Kidney (tissue), 14 donors: ENCODE measurements around the gene ADAM10. TPM values are rescaled to one million over a fixed set of nuclear protein-coding genes. Genes with fewer than 3 reads are reported as not detected.
A peak's percentile ranks its signal among the peaks of the same experiment; 100 is the strongest.

Experiments used
- DNase-seq, 5 donors: peaks; one replicate each; pipeline ENCODE4 v3.0.0-alpha.2; 2013 to 2020
- FAIRE-seq: peaks from 2 replicates; lab custom pipeline; 2012; peaks lifted over from hg19 to GRCh38; lab: Jason Lieb, UNC
- H3K27ac ChIP-seq, 2 donors: one replicate each; pipeline ENCODE4 v1.7.0; 2013; ENCODE audit warnings: low read depth in 2 of 2, low read length in 2 of 2, inconsistent platforms in 1 of 2
- H3K27me3 ChIP-seq: one replicate; pipeline ENCODE4 v1.7.1; 2013; ENCODE audit warnings: low read length, inconsistent platforms; ENCODE audit not compliant: control insufficient read depth, insufficient read depth
- H3K36me3 ChIP-seq, 3 donors: one replicate each; pipeline versions ENCODE4 v1.7.0 to v1.7.1; 2013; ENCODE audit warnings: low read length in 3 of 3, control low read depth in 1 of 3, inconsistent platforms in 1 of 3; ENCODE audit not compliant: insufficient read depth in 3 of 3, control insufficient read depth in 2 of 3
- H3K4me1 ChIP-seq, 3 donors: one replicate each; pipeline versions ENCODE4 v1.7.0 to v1.7.1; 2013; ENCODE audit warnings: low read length in 3 of 3, inconsistent platforms in 1 of 3, low read depth in 1 of 3; ENCODE audit not compliant: control insufficient read depth in 2 of 3, insufficient read depth in 2 of 3
- H3K4me3 ChIP-seq, 3 donors: one replicate each; pipeline versions ENCODE4 v1.7.0 to v1.8.1; 2013; ENCODE audit warnings: low read length in 3 of 3, control low read depth in 1 of 3, inconsistent platforms in 1 of 3
- H3K9ac ChIP-seq, 3 donors: one replicate each; pipeline versions ENCODE4 v1.7.0 to v1.7.1; 2013; ENCODE audit warnings: low read length in 3 of 3, control low read depth in 1 of 3, inconsistent platforms in 1 of 3
- H3K9me3 ChIP-seq, 3 donors: one replicate each; pipeline versions ENCODE4 v1.7.0 to v1.7.1; 2013; ENCODE audit warnings: low read length in 3 of 3, control low read depth in 1 of 3, inconsistent platforms in 1 of 3; ENCODE audit not compliant: control insufficient read depth in 2 of 3, insufficient read depth in 1 of 3
- intact Hi-C: fragments of 100-400 bp; cut with DNase I; formaldehyde crosslinking; loops from one replicate; pipeline ENCODE4 v1.11.1; 2022
- polyA plus RNA-seq: library from polyadenylated mRNA; stranded (reverse); fragments of 350-450 nt; fragmentation: Illumina TruSeq; extraction: RNeasy Lipid Tissue Mini Kit (QIAGEN cat#74804); gene quantifications from one replicate; pipeline ENCODE4 v1.2.3, GENCODE V29; 2014; ENCODE audit warnings: low read depth, low replicate concordance; ENCODE audit not compliant: insufficient read depth
- total RNA-seq: library from RNA; stranded (reverse); fragmentation: NEBNext Ultra II Directional; extraction: Animal tissue kit (Norgen Biotek cat#: 25700); gene quantifications from one replicate; pipeline ENCODE4 v1.2.1, GENCODE V29; 2021
- TF ChIP-seq, protein P1 (sequence below): IDR thresholded peaks from 3 replicates; pipeline ENCODE4 v1.5.1; 2012; ENCODE audit warnings: mild to moderate bottlenecking, moderate library complexity, borderline replicate concordance; ENCODE audit not compliant: insufficient read depth; ENCODE audit errors: extremely low read depth
- donor health status: control.
- donor health status: control.
- donor health status: control.
- donor health status: control.
- donor health status: control.
- donor health status: DM: yes; HTN: yes; CAD: no.
- donor health status: Normal renal cell carcinoma (clear cell type).

Gene ADAM10
- total and polyA plus RNA-seq, 2 donors from 2014 or later = 19.5 to 235 TPM

DNA sequence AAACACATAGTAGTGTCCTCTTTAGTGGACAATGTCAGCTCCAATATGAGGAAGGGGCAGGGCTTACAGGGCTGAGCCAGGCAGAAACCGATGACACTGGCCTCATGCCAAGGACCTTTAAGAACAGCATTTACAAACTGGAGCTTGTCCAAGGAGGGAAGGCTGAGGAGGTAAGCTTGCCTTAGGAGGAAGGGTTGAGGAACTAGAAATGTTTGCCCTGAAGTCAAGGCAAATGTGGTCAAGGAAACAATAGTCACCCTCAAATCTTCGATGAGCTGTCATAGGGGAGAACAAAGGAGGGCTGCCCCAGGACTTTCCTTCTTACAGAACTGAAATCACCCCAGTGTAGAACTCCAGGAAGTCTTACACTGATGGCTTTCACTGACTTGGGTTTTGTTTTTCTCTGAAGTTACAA, 181.3 kb downstream of the ADAM10 start:
- Histone ChIP-seq H3K27me3 (no peaks in the 10 kb centered on the region), H3K4me3 (no peak overlapping the region), H3K27ac (no peak overlapping the region), H3K4me1 (no peaks in the 10 kb centered on the region), H3K36me3 (no peaks in the 10 kb centered on the region), H3K9me3 (no peaks in the 10 kb centered on the region), H3K9ac (no peak overlapping the region)
- TF ChIP-seq, protein P1, sequence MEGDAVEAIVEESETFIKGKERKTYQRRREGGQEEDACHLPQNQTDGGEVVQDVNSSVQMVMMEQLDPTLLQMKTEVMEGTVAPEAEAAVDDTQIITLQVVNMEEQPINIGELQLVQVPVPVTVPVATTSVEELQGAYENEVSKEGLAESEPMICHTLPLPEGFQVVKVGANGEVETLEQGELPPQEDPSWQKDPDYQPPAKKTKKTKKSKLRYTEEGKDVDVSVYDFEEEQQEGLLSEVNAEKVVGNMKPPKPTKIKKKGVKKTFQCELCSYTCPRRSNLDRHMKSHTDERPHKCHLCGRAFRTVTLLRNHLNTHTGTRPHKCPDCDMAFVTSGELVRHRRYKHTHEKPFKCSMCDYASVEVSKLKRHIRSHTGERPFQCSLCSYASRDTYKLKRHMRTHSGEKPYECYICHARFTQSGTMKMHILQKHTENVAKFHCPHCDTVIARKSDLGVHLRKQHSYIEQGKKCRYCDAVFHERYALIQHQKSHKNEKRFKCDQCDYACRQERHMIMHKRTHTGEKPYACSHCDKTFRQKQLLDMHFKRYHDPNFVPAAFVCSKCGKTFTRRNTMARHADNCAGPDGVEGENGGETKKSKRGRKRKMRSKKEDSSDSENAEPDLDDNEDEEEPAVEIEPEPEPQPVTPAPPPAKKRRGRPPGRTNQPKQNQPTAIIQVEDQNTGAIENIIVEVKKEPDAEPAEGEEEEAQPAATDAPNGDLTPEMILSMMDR = no peak
- FAIRE-seq = no peak
- intact Hi-C loops = no loop called here
- peak in 1 of 5 donors; percentile 52 for DNase-seq

DNA sequence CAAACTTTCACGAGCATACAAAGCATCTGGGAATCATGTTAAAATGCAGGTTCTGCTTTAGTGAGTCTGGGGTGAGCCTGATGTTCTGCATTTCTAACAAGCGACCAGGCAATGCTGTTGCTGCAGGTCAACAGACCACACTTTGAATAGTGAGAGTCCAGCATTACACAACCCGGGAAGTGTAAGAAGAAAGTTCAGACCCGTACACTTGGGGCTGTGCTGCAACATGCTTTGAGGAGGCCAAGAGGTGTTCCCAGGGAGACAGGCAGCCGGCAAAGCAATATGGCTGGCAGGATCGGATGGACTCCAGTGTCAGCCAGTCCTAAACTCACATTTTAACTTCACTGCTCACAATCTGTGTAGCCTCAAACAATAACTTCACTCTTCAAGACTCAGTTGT, 183.5 kb downstream of the ADAM10 start:
- Histone ChIP-seq H3K36me3 (no peaks in the 10 kb centered on the region), H3K9me3 (no peaks in the 10 kb centered on the region), H3K4me1 (no peaks in the 10 kb centered on the region), H3K4me3 (no peak overlapping the region), H3K27me3 (no peaks in the 10 kb centered on the region), H3K27ac (no peak overlapping the region), H3K9ac (no peak overlapping the region)
- TF ChIP-seq, protein P1 = no peak
- no peak for DNase-seq
- intact Hi-C loops = no loop called here
- FAIRE-seq = no peak

DNA sequence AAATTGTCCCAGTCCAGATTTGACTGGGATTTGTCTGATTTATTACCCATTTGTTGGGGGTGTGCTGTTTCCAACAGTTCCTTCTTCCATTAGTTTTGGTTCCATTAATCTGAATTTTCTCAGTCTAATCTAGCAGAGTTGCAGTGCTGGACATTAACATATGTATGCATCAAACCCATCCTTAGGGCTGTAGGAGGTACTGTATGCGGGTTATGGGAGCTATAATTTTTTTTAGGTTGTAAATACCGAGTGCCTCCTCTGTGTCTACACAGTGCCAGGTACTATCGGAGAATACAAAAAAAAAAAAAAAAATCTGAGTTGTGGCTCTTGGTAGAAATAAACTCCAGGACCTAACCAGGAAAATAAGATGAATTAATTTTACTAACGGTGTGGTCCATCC, 183.9 kb downstream of the ADAM10 start:
- intact Hi-C loops = no loop called here
- no peak for FAIRE-seq
- Histone ChIP-seq H3K9me3 (no peaks in the 10 kb centered on the region), H3K36me3 (no peaks in the 10 kb centered on the region), H3K27ac (no peak overlapping the region), H3K4me1 (no peaks in the 10 kb centered on the region), H3K27me3 (no peaks in the 10 kb centered on the region), H3K9ac (no peak overlapping the region), H3K4me3 (no peak overlapping the region)
- TF ChIP-seq, protein P1 = no peak
- DNase-seq = no peak

DNA sequence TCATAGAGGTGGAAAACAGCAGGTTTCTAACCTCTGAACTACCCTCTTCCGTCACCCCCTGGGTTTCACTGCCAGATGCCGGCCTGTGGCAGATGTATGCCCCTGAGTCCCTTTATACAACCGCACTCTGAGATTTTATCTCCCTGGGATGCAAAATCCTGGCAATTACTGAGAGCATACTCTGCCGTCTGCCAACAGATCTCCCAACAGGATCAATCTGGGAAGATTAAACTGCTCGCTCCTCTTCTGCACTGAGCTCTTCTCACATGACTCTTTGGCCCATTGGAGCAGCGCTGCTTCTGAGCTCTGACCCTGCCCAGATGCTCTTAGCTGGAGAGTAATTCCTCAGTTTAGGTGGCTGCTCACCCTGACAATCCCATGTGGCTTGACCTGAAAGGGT, 184.5 kb downstream of the ADAM10 start:
- Histone ChIP-seq H3K9ac (no peak overlapping the region), H3K4me1 (no peaks in the 10 kb centered on the region), H3K27ac (no peak overlapping the region), H3K9me3 (no peaks in the 10 kb centered on the region), H3K27me3 (no peaks in the 10 kb centered on the region), H3K36me3 (no peaks in the 10 kb centered on the region), H3K4me3 (no peak overlapping the region)
- DNase-seq (no peak), FAIRE-seq (no peak)
- TF ChIP-seq, protein P1 = no peak
- intact Hi-C loops = no loop called here
